Loucy (cell line): Measurements from ENCODE around the gene DYNC1LI1.

Source experiments
- H2AFZ ChIP-seq: fragments of 200-600 bp; sonication (generic); 2 replicates; pipeline ENCODE4 v1.6.0; 2016; ENCODE audit warnings: antibody characterized with exemption, mild to moderate bottlenecking, low read length, moderate library complexity
- H3F3A ChIP-seq: fragments of 200-600 bp; 2 replicates; pipeline ENCODE4 v1.6.0; 2016; ENCODE audit warnings: antibody characterized with exemption, low read depth, mild to moderate bottlenecking
- H3K27me3 ChIP-seq: fragments of 200-600 bp; sonication (generic); 2 replicates; pipeline ENCODE4 v1.6.1; 2014; ENCODE audit warnings: low read length, mild to moderate bottlenecking; ENCODE audit not compliant: insufficient read depth, poor library complexity, severe bottlenecking
- H3K36me3 ChIP-seq: fragments of 200-600 bp; sonication (generic); 2 replicates; pipeline ENCODE4 v1.6.1; 2016; ENCODE audit warnings: low read length; ENCODE audit not compliant: insufficient read depth
- H3K4me1 ChIP-seq: fragments of 200-600 bp; sonication (generic); 2 replicates; pipeline ENCODE4 v1.5.1; 2014; ENCODE audit warnings: low read length, mild to moderate bottlenecking; ENCODE audit not compliant: insufficient read depth, poor library complexity, severe bottlenecking
- H3K4me2 ChIP-seq: fragments of 200-600 bp; sonication (generic); 2 replicates; pipeline ENCODE4 v1.6.0; 2014; ENCODE audit warnings: antibody characterized with exemption, low read length, low read depth, mild to moderate bottlenecking; ENCODE audit not compliant: poor library complexity, severe bottlenecking
- H3K4me3 ChIP-seq: fragments of 200-600 bp; sonication (generic); 2 replicates; pipeline ENCODE4 v1.5.1; 2014; ENCODE audit warnings: low read length, mild to moderate bottlenecking, mixed read lengths; ENCODE audit not compliant: poor library complexity, severe bottlenecking
- H3K79me2 ChIP-seq: fragments of 200-600 bp; sonication (generic); 2 replicates; pipeline ENCODE4 v1.6.1; 2014; ENCODE audit warnings: low read length; ENCODE audit not compliant: insufficient read depth
- H3K9ac ChIP-seq: fragments of 200-600 bp; sonication (generic); 2 replicates; pipeline ENCODE4 v1.6.0; 2014; ENCODE audit warnings: mild to moderate bottlenecking, low read depth, low read length, moderate library complexity; ENCODE audit not compliant: poor library complexity, severe bottlenecking
- H3K9me2 ChIP-seq: fragments of 200-600 bp; sonication (generic); replicated peaks from 2 replicates; pipeline ENCODE4 v1.6.1; 2016; ENCODE audit warnings: low read depth, low read length, mixed read lengths
- H3K9me3 ChIP-seq: fragments of 200-600 bp; sonication (generic); 2 replicates; pipeline ENCODE4 v1.6.1; 2014; ENCODE audit warnings: mild to moderate bottlenecking, antibody characterized with exemption, low read length, low read depth; ENCODE audit not compliant: insufficient read depth
- H4K20me1 ChIP-seq: fragments of 200-600 bp; sonication (generic); 2 replicates; pipeline ENCODE4 v1.6.0; 2014; ENCODE audit warnings: antibody characterized with exemption, low read length, mild to moderate bottlenecking; ENCODE audit not compliant: insufficient read depth, poor library complexity, severe bottlenecking
- CTCF ChIP-seq: fragments of 200-600 bp; sonication (generic); conservative IDR thresholded peaks from 2 replicates; pipeline ENCODE4 v1.5.1; 2014; ENCODE audit warnings: mild to moderate bottlenecking, antibody characterized with exemption, low read length
- EZH2phosphoT487 ChIP-seq: fragments of 200-600 bp; IDR thresholded peaks from 2 replicates; pipeline ENCODE4 v1.6.1; 2018; ENCODE audit warnings: antibody characterized with exemption, mild to moderate bottlenecking, moderate library complexity, borderline replicate concordance

The DYNC1LI1 gene

GRCh38 chr3:32506466-32506865 is 64.2 kb downstream of the DYNC1LI1 start:
- no peak for TF ChIP-seq EZH2phosphoT487
- no peak for TF ChIP-seq CTCF
- no peaks in the 10 kb centered on the region for H3K9me3 ChIP-seq
- H3K4me3 ChIP-seq, result no peak overlapping the region
- peaks cover 9% of the 10 kb centered on the region for H3K79me2 ChIP-seq
- H2AFZ ChIP-seq, result no peak overlapping the region
- H3F3A ChIP-seq, result peaks cover 4% of the 10 kb centered on the region
- peaks cover 5% of the 10 kb centered on the region for H4K20me1 ChIP-seq
- H3K36me3 ChIP-seq, result no peaks in the 10 kb centered on the region
- H3K27me3 ChIP-seq, result no peaks in the 10 kb centered on the region
- no peak overlapping the region for H3K4me2 ChIP-seq
- peaks cover 11% of the 10 kb centered on the region for H3K4me1 ChIP-seq
- no peak overlapping the region for H3K9ac ChIP-seq
- H3K9me2 ChIP-seq, result no peaks in the 10 kb centered on the region

GRCh38 chr3:32502946-32503286 is 67.7 kb downstream of the DYNC1LI1 start:
- peak overlapping the region; percentile 82 for H3K4me3 ChIP-seq
- H3K4me1 ChIP-seq, result peaks cover 43% of the 10 kb centered on the region
- H3K36me3 ChIP-seq, result no peaks in the 10 kb centered on the region
- peak overlapping the region; percentile 91 for H3K9ac ChIP-seq
- H2AFZ ChIP-seq, result peak overlapping the region; percentile 99
- TF ChIP-seq EZH2phosphoT487, result no peak
- TF ChIP-seq CTCF, result no peak
- peaks cover 41% of the 10 kb centered on the region for H3K79me2 ChIP-seq
- H3K9me2 ChIP-seq, result no peaks in the 10 kb centered on the region
- H4K20me1 ChIP-seq, result peaks cover 36% of the 10 kb centered on the region
- H3K4me2 ChIP-seq, result peak overlapping the region; percentile 94
- H3K9me3 ChIP-seq, result no peaks in the 10 kb centered on the region
- no peaks in the 10 kb centered on the region for H3K27me3 ChIP-seq
- H3F3A ChIP-seq, result peaks cover 4% of the 10 kb centered on the region

DNA sequence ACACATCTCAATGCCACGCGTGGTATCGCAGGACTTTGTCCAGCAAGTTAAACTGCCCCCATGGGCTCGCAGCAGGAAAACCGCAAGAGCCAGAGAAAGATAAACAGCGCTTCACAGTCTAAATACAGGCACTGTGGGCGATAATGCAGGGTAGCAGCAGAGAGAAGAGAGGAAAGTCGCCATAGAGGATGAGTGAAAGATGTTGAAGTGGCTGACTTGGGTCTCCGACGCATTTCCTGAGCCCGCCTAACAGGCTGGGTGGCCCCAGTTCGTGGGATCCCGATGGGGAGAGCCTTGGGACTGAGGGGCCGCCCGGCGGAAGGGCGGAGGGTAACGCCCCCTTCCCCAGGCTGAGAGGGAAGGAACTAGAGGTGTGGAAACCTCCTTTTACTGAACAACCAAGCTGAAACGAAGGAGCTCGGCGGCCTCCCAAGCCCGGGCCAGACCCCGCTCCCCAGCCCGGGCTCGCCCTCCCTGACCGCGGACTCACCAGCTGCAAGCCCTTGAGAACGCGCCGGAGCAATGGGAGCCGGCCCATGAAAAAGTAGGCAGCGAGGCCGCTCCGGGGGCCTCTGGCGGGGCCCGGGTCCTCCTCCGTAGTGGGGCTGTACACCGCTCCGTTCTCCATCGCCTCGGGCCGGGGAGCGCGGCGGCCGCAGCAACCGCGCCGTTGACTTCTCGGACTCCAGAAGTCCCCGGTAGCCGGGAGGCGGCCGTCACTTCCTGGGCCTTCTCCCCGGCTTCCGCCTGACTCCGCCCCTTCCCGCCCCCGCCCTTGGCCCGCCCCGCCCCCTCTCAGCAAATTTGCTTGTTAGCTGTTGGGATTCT is 68.3 kb downstream of the DYNC1LI1 start, which contains the start of gene CMTM6:
CMTM6 (minus strand) TSS at position 735 of the 828 bp plus-strand sequence; CDS start at position 628, 107 bp downstream.
- H3K9me3 ChIP-seq, result no peaks in the 10 kb centered on the region
- H2AFZ ChIP-seq, result peak within 1 kb of the TSS; percentile 99
- peaks cover 46% of the 10 kb centered on the region for H3K4me1 ChIP-seq
- peak within 1 kb of the TSS; percentile 82 for H3K4me3 ChIP-seq
- peak within 1 kb of the TSS; percentile 94 for H3K4me2 ChIP-seq
- peak within 1 kb of the TSS; percentile 91 for H3K9ac ChIP-seq
- H3K36me3 ChIP-seq, result no peaks in the 10 kb centered on the region
- H3K79me2 ChIP-seq, result peaks cover 47% of the 10 kb centered on the region
- H3K27me3 ChIP-seq, result no peaks in the 10 kb centered on the region
- no peaks in the 10 kb centered on the region for H3K9me2 ChIP-seq
- H3F3A ChIP-seq, result peaks cover 4% of the 10 kb centered on the region
- TF ChIP-seq EZH2phosphoT487 (no peak), CTCF (no peak)
- H4K20me1 ChIP-seq, result peaks cover 39% of the 10 kb centered on the region
